Measurements from ENCODE around the gene MUC5B.

The MUC5B gene

GRCh38 chr11:1227551-1228100 is 4.8 kb downstream of the MUC5B start:
- TF ChIP-seq, protein P1, sequence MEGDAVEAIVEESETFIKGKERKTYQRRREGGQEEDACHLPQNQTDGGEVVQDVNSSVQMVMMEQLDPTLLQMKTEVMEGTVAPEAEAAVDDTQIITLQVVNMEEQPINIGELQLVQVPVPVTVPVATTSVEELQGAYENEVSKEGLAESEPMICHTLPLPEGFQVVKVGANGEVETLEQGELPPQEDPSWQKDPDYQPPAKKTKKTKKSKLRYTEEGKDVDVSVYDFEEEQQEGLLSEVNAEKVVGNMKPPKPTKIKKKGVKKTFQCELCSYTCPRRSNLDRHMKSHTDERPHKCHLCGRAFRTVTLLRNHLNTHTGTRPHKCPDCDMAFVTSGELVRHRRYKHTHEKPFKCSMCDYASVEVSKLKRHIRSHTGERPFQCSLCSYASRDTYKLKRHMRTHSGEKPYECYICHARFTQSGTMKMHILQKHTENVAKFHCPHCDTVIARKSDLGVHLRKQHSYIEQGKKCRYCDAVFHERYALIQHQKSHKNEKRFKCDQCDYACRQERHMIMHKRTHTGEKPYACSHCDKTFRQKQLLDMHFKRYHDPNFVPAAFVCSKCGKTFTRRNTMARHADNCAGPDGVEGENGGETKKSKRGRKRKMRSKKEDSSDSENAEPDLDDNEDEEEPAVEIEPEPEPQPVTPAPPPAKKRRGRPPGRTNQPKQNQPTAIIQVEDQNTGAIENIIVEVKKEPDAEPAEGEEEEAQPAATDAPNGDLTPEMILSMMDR (conservative IDR thresholded peaks at IDR 0.05; ENCODE audit: low read depth, low read length), result no peak
- H3K4me3 ChIP-seq (ENCODE audit: low read length), result no peak overlapping the region
- DNase-seq (ENCODE audit: low read depth), result no peak

- DNase-seq (ENCODE audit: low read depth), result no peak
- TF ChIP-seq, protein P1 (conservative IDR thresholded peaks at IDR 0.05; ENCODE audit: low read depth, low read length), result no peak
- H3K4me3 ChIP-seq (ENCODE audit: low read length), result no peak overlapping the region
Observed at GRCh38 chr11:1228101-1228821, 5.4 kb downstream of the MUC5B start.

DNA sequence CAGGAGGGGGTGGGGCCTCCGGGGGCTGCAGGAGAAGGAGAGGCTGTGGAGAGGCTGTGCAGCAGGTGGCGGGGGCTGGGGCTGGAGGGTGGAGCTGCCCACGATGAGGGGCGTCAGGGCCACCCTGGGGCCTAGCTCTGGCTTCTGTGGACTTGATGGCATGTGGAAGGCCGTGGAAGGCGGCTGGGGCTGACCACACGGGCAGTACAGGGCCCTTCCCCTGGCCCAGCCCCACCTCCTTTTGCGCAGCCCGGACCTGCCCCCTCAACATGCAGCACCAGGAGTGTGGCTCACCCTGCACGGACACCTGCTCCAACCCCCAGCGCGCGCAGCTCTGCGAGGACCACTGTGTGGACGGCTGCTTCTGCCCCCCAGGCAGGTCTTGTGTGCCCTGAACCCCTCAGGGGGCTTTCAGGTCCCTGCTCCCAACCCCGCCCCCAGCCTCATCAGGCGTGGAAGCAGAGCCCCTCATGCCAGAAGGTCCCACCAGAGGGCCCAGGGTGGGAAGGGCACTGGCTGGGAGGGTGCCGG is 6.1 kb downstream of the MUC5B start:
- TF ChIP-seq, protein P1 (conservative IDR thresholded peaks at IDR 0.05; ENCODE audit: low read depth, low read length), result no peak
- no peak for DNase-seq (ENCODE audit: low read depth)
- H3K4me3 ChIP-seq (ENCODE audit: low read length), result no peak overlapping the region

- H3K4me3 ChIP-seq (ENCODE audit: low read length), result no peak overlapping the region
- no peak for DNase-seq (ENCODE audit: low read depth)
- TF ChIP-seq, protein P1 (conservative IDR thresholded peaks at IDR 0.05; ENCODE audit: low read depth, low read length), result no peak
Observed at GRCh38 chr11:1229471-1230120, 6.7 kb downstream of the MUC5B start.

DNA sequence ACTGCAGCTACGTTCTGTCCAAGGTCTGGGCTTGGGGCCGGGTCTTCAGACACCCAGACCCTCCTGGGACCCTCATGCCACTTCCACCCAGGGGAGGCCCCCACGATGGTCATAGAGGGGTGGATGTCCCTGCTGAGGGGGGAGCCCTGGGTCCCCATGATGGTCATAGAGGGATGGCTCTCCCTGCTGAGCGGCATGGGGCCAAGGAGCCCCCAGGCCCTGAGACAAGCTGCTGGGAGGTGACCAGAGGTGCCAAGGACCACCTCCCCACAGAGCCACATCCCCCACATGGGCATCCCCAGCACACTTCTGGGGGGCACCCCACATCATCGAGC is 7.2 kb downstream of the MUC5B start:
- no peak overlapping the region for H3K4me3 ChIP-seq (ENCODE audit: low read length)
- TF ChIP-seq, protein P1 (conservative IDR thresholded peaks at IDR 0.05; ENCODE audit: low read depth, low read length), result no peak
- no peak for DNase-seq (ENCODE audit: low read depth)

GRCh38 chr11:1230456-1231395 is 7.9 kb downstream of the MUC5B start:
- TF ChIP-seq, protein P1 (conservative IDR thresholded peaks at IDR 0.05; ENCODE audit: low read depth, low read length), result no peak
- no peak overlapping the region for H3K4me3 ChIP-seq (ENCODE audit: low read length)
- DNase-seq (ENCODE audit: low read depth), result no peak

All from retinal pigment epithelial cell (primary cell).